Nephron (organoid): ENCODE data around the gene NDUFS7.

ENCODE experiments used
- H3K27ac Mint-ChIP-seq, 3 experiments: 2 replicates each; pipeline ENCODE4 v1.8.0; 2020; ENCODE audit warnings: mixed read lengths in 3 of 3, mild to moderate bottlenecking in 2 of 3, moderate library complexity in 1 of 3
- H3K27me3 Mint-ChIP-seq: 2 replicates; pipeline ENCODE4 v1.8.0; 2021; ENCODE audit warnings: low read depth, mild to moderate bottlenecking, moderate library complexity, mixed read lengths
- H3K36me3 Mint-ChIP-seq: 2 replicates; pipeline ENCODE4 v1.8.0; 2020; ENCODE audit warnings: low read depth, mixed read lengths
- H3K4me1 Mint-ChIP-seq: 2 replicates; pipeline ENCODE4 v1.8.0; 2020; ENCODE audit warnings: mixed read lengths
- H3K4me3 Mint-ChIP-seq, 3 experiments: 2 replicates each; pipeline ENCODE4 v1.8.0; 2020; ENCODE audit warnings: mild to moderate bottlenecking in 3 of 3, mixed read lengths in 3 of 3, moderate library complexity in 2 of 3
- H3K9me3 Mint-ChIP-seq: 2 replicates; pipeline ENCODE4 v1.8.0; 2020; ENCODE audit warnings: mixed read lengths
- CTCF ChIP-seq, 3 experiments: fragments of 200-600 bp; sonication (generic); IDR thresholded peaks; one replicate each; pipeline ENCODE4 v1.5.0; 2021; ENCODE audit warnings: antibody characterized with exemption in 3 of 3; ENCODE audit not compliant: unreplicated experiment in 3 of 3

NDUFS7 gene

GRCh38 chr19:1379961-1380489 is 3.7 kb upstream of the NDUFS7 start:
- no peak for TF ChIP-seq CTCF (IDR thresholded peaks at IDR 0.05; ENCODE audit: unreplicated experiment in 3 of 3)
- peaks cover 8% of the 10 kb centered on the region for H3K36me3 Mint-ChIP-seq
- peaks cover 8% of the 10 kb centered on the region for H3K27me3 Mint-ChIP-seq
- H3K9me3 Mint-ChIP-seq = no peaks in the 10 kb centered on the region
- no peak overlapping the region for H3K27ac Mint-ChIP-seq
- H3K4me1 Mint-ChIP-seq = peaks cover 21% of the 10 kb centered on the region
- no peak overlapping the region for H3K4me3 Mint-ChIP-seq

- Mint-ChIP-seq H3K27ac (no peak overlapping the region), H3K36me3 (no peaks in the 10 kb centered on the region), H3K9me3 (no peaks in the 10 kb centered on the region), H3K4me3 (no peak overlapping the region), H3K4me1 (peaks cover 21% of the 10 kb centered on the region), H3K27me3 (peaks cover 8% of the 10 kb centered on the region)
- TF ChIP-seq CTCF (IDR thresholded peaks at IDR 0.05; ENCODE audit: unreplicated experiment in 3 of 3) = no peak
Observed at GRCh38 chr19:1382250-1382649, 1.5 kb upstream of the NDUFS7 start.

GRCh38 chr19:1383017-1383311 is 743 bp upstream of the NDUFS7 start:
- H3K9me3 Mint-ChIP-seq = no peaks in the 10 kb centered on the region
- H3K27ac Mint-ChIP-seq = peak overlapping the region; percentile 66 to 97 (median 95)
- H3K27me3 Mint-ChIP-seq = peaks cover 8% of the 10 kb centered on the region
- TF ChIP-seq CTCF (IDR thresholded peaks at IDR 0.05; ENCODE audit: unreplicated experiment in 3 of 3) = peak in 1 of 3 experiments; percentile 9
- H3K4me3 Mint-ChIP-seq = peak overlapping the region; percentile 91 to 93 (median 91)
- no peaks in the 10 kb centered on the region for H3K36me3 Mint-ChIP-seq
- H3K4me1 Mint-ChIP-seq = peaks cover 21% of the 10 kb centered on the region

- no peaks in the 10 kb centered on the region for H3K9me3 Mint-ChIP-seq
- peak overlapping the region; percentile 91 to 93 (median 91) for H3K4me3 Mint-ChIP-seq
- peak overlapping the region in 2 of 3 experiments; percentile 95 to 97 for H3K27ac Mint-ChIP-seq
- TF ChIP-seq CTCF (IDR thresholded peaks at IDR 0.05; ENCODE audit: unreplicated experiment in 3 of 3) = no peak
- H3K36me3 Mint-ChIP-seq = peaks cover 4% of the 10 kb centered on the region
- H3K27me3 Mint-ChIP-seq = peaks cover 8% of the 10 kb centered on the region
- peaks cover 21% of the 10 kb centered on the region for H3K4me1 Mint-ChIP-seq
Observed at GRCh38 chr19:1384085-1384462, 367 bp downstream of the NDUFS7 start.

- Mint-ChIP-seq H3K4me3 (peak overlapping the region; percentile 91 to 93 (median 91)), H3K27ac (peak overlapping the region in 2 of 3 experiments; percentile 21 to 40), H3K4me1 (peaks cover 21% of the 10 kb centered on the region), H3K27me3 (peaks cover 8% of the 10 kb centered on the region), H3K36me3 (peaks cover 9% of the 10 kb centered on the region), H3K9me3 (no peaks in the 10 kb centered on the region)
- no peak for TF ChIP-seq CTCF (IDR thresholded peaks at IDR 0.05; ENCODE audit: unreplicated experiment in 3 of 3)
Observed at GRCh38 chr19:1384478-1385110, 887 bp downstream of the NDUFS7 start.

GRCh38 chr19:1385816-1386215 is 2.1 kb downstream of the NDUFS7 start:
- Mint-ChIP-seq H3K4me3 (peak overlapping the region; percentile 29 to 60 (median 40)), H3K4me1 (peaks cover 21% of the 10 kb centered on the region), H3K36me3 (peaks cover 16% of the 10 kb centered on the region), H3K9me3 (no peaks in the 10 kb centered on the region), H3K27ac (no peak overlapping the region), H3K27me3 (peaks cover 8% of the 10 kb centered on the region)
- no peak for TF ChIP-seq CTCF (IDR thresholded peaks at IDR 0.05; ENCODE audit: unreplicated experiment in 3 of 3)
